ENCODE measurements around the gene UAP1L1. TPM values are rescaled to one million over a fixed set of nuclear protein-coding genes. Genes with fewer than 3 reads are reported as not detected.
A peak's percentile ranks its signal among the peaks of the same experiment; 100 is the strongest.

The UAP1L1 gene
- total RNA-seq, 1 donor from 2014 or later: 11.7 TPM

- no peaks in the 10 kb centered on the region for H3K27me3 ChIP-seq (ENCODE audit: control insufficient read depth, insufficient read depth, low read length)
- no peak for TF ChIP-seq CTCF (IDR thresholded peaks at IDR 0.05; ENCODE audit: insufficient read depth, low read length, poor library complexity, severe bottlenecking)
- peaks cover 3% of the 10 kb centered on the region for H3K36me3 ChIP-seq (ENCODE audit: control insufficient read depth, insufficient read depth, low read length)
- DNase-seq (ENCODE audit: low read depth): no peak
- peak overlapping the region; percentile 75 for H3K4me3 ChIP-seq (ENCODE audit: low read depth, low read length)
These were observed 8.7 kb downstream of the UAP1L1 start for GRCh38 chr9:137085920-137086530.

GRCh38 chr9:137086531-137087408, 9.5 kb downstream of the UAP1L1 start, which contains the start of gene MAN1B1:
MAN1B1 (plus strand) TSS chr9:137086985; CDS start chr9:137087000, 15 bp downstream.
- Histone ChIP-seq H3K36me3 (ENCODE audit: control insufficient read depth, insufficient read depth, low read length) (peaks cover 1% of the 10 kb centered on the region), H3K27me3 (ENCODE audit: control insufficient read depth, insufficient read depth, low read length) (no peaks in the 10 kb centered on the region), H3K4me3 (ENCODE audit: low read depth, low read length) (peak within 1 kb of the TSS; percentile 75)
- peak; percentile 95 for DNase-seq (ENCODE audit: low read depth)
- TF ChIP-seq CTCF (IDR thresholded peaks at IDR 0.05; ENCODE audit: insufficient read depth, low read length, poor library complexity, severe bottlenecking): no peak

GRCh38 chr9:137087409-137087925, 10.2 kb downstream of the UAP1L1 start:
- no peak for DNase-seq (ENCODE audit: low read depth)
- no peak for TF ChIP-seq CTCF (IDR thresholded peaks at IDR 0.05; ENCODE audit: insufficient read depth, low read length, poor library complexity, severe bottlenecking)
- peak overlapping the region; percentile 75 for H3K4me3 ChIP-seq (ENCODE audit: low read depth, low read length)
- H3K36me3 ChIP-seq (ENCODE audit: control insufficient read depth, insufficient read depth, low read length): no peaks in the 10 kb centered on the region
- H3K27me3 ChIP-seq (ENCODE audit: control insufficient read depth, insufficient read depth, low read length): no peaks in the 10 kb centered on the region

GRCh38 chr9:137088121-137088520, 10.8 kb downstream of the UAP1L1 start:
- DNase-seq (ENCODE audit: low read depth): no peak

GRCh38 chr9:137089232-137089947, 12.1 kb downstream of the UAP1L1 start:
- Histone ChIP-seq H3K4me3 (ENCODE audit: low read depth, low read length) (no peak overlapping the region), H3K36me3 (ENCODE audit: control insufficient read depth, insufficient read depth, low read length) (no peaks in the 10 kb centered on the region), H3K27me3 (ENCODE audit: control insufficient read depth, insufficient read depth, low read length) (no peaks in the 10 kb centered on the region)
- DNase-seq (ENCODE audit: low read depth): no peak
- TF ChIP-seq CTCF (IDR thresholded peaks at IDR 0.05; ENCODE audit: insufficient read depth, low read length, poor library complexity, severe bottlenecking): no peak

More at GRCh38 chr9:137088121-137088520, 10.8 kb downstream of the UAP1L1 start:
- no peak for TF ChIP-seq CTCF (IDR thresholded peaks at IDR 0.05; ENCODE audit: insufficient read depth, low read length, poor library complexity, severe bottlenecking)
- H3K27me3 ChIP-seq (ENCODE audit: control insufficient read depth, insufficient read depth, low read length): no peaks in the 10 kb centered on the region
- no peak overlapping the region for H3K4me3 ChIP-seq (ENCODE audit: low read depth, low read length)
- H3K36me3 ChIP-seq (ENCODE audit: control insufficient read depth, insufficient read depth, low read length): no peaks in the 10 kb centered on the region

Data from kidney epithelial cell (primary cell).